ENCODE data around the gene EDIL3. TPM values are rescaled to one million over a fixed set of nuclear protein-coding genes. Genes with fewer than 3 reads are reported as not detected.

EDIL3 gene
- total RNA-seq, 1 experiment from 2014 or later: 0.07 TPM

GRCh38 chr5:84376346-84376745 is 8.3 kb downstream of the EDIL3 start:
- no peaks in the 10 kb centered on the region for H3K9me3 Mint-ChIP-seq (ENCODE audit: low read depth, unreplicated experiment)
- no peak overlapping the region for H3K4me3 Mint-ChIP-seq (ENCODE audit: low read depth, unreplicated experiment)
- no peaks in the 10 kb centered on the region for H3K36me3 Mint-ChIP-seq (ENCODE audit: insufficient read depth, unreplicated experiment)
- H3K4me1 Mint-ChIP-seq (ENCODE audit: low read depth, unreplicated experiment): peaks cover 8% of the 10 kb centered on the region
- intact Hi-C loops (cut with micrococcal nuclease; ENCODE audit: unreplicated experiment): loop anchor here (5.0 kb wide), 1 partner anchor 654 kb away; the partner anchor contains the start of gene HAPLN1
- TF ChIP-seq CTCF (IDR thresholded peaks at IDR 0.05; ENCODE audit: unreplicated experiment): no peak
- CTCF ChIA-PET: no interaction called here
- no peak for DNase-seq
- no TSS peak for BruUV-seq (replicated peaks)
- H3K27ac Mint-ChIP-seq (ENCODE audit: unreplicated experiment): no peak overlapping the region
- no peaks in the 10 kb centered on the region for H3K27me3 Mint-ChIP-seq (ENCODE audit: unreplicated experiment)

- no peaks in the 10 kb centered on the region for H3K9me3 Mint-ChIP-seq (ENCODE audit: low read depth, unreplicated experiment)
These were observed 10.1 kb downstream of the EDIL3 start for GRCh38 chr5:84374568-84374967.

GRCh38 chr5:84373506-84373905 is 11.2 kb downstream of the EDIL3 start:
- H3K27me3 Mint-ChIP-seq (ENCODE audit: unreplicated experiment): no peaks in the 10 kb centered on the region
- no peaks in the 10 kb centered on the region for H3K9me3 Mint-ChIP-seq (ENCODE audit: low read depth, unreplicated experiment)
- H3K36me3 Mint-ChIP-seq (ENCODE audit: insufficient read depth, unreplicated experiment): no peaks in the 10 kb centered on the region
- intact Hi-C loops (cut with micrococcal nuclease; ENCODE audit: unreplicated experiment): no loop called here
- CTCF ChIA-PET: interaction anchor here (0.7 to 0.8 kb wide), 2 partner anchors 475 to 1829 kb away, joined by 5 to 8 read pairs; no protein-coding TSS in a partner anchor
- no TSS peak for BruUV-seq (replicated peaks)
- no peak overlapping the region for H3K4me3 Mint-ChIP-seq (ENCODE audit: low read depth, unreplicated experiment)
- no peak for DNase-seq
- no peak for TF ChIP-seq CTCF (IDR thresholded peaks at IDR 0.05; ENCODE audit: unreplicated experiment)
- no peaks in the 10 kb centered on the region for H3K4me1 Mint-ChIP-seq (ENCODE audit: low read depth, unreplicated experiment)
- no peak overlapping the region for H3K27ac Mint-ChIP-seq (ENCODE audit: unreplicated experiment)

More at GRCh38 chr5:84374568-84374967, 10.1 kb downstream of the EDIL3 start:
- Mint-ChIP-seq H3K4me3 (ENCODE audit: low read depth, unreplicated experiment) (no peak overlapping the region), H3K4me1 (ENCODE audit: low read depth, unreplicated experiment) (peaks cover 2% of the 10 kb centered on the region), H3K36me3 (ENCODE audit: insufficient read depth, unreplicated experiment) (no peaks in the 10 kb centered on the region), H3K27me3 (ENCODE audit: unreplicated experiment) (no peaks in the 10 kb centered on the region), H3K27ac (ENCODE audit: unreplicated experiment) (no peak overlapping the region)
- no peak for TF ChIP-seq CTCF (IDR thresholded peaks at IDR 0.05; ENCODE audit: unreplicated experiment)
- CTCF ChIA-PET: no interaction called here
- no TSS peak for BruUV-seq (replicated peaks)
- no peak for DNase-seq
- intact Hi-C loops (cut with micrococcal nuclease; ENCODE audit: unreplicated experiment): no loop called here

- Mint-ChIP-seq H3K4me1 (ENCODE audit: low read depth, unreplicated experiment) (no peaks in the 10 kb centered on the region), H3K27ac (ENCODE audit: unreplicated experiment) (no peak overlapping the region), H3K36me3 (ENCODE audit: insufficient read depth, unreplicated experiment) (no peaks in the 10 kb centered on the region), H3K9me3 (ENCODE audit: low read depth, unreplicated experiment) (no peaks in the 10 kb centered on the region), H3K27me3 (ENCODE audit: unreplicated experiment) (no peaks in the 10 kb centered on the region), H3K4me3 (ENCODE audit: low read depth, unreplicated experiment) (no peak overlapping the region)
- BruUV-seq (replicated peaks): no TSS peak
- intact Hi-C loops (cut with micrococcal nuclease; ENCODE audit: unreplicated experiment): no loop called here
- DNase-seq: no peak
- no peak for TF ChIP-seq CTCF (IDR thresholded peaks at IDR 0.05; ENCODE audit: unreplicated experiment)
- CTCF ChIA-PET: no interaction called here
These were observed 12.5 kb downstream of the EDIL3 start for GRCh38 chr5:84372066-84372695.

Measured in Calu3 (cell line).